H9 (cell line): ENCODE data around the gene FXYD2. TPM values are rescaled to one million over a fixed set of nuclear protein-coding genes. Genes with fewer than 3 reads are reported as not detected.

Source experiments
- DNase-seq: peaks from one replicate; pipeline ENCODE4 v3.0.0-alpha.2; 2017
- H2AFZ ChIP-seq: one replicate; pipeline ENCODE4 v1.6.1; 2013; ENCODE audit warnings: mild to moderate bottlenecking, low read length, control low read depth, moderate library complexity
- H2AK5ac ChIP-seq: 2 replicates; pipeline ENCODE4 v1.6.1; 2013; ENCODE audit warnings: low read length, control low read depth, mixed read lengths; ENCODE audit not compliant: insufficient read length
- H2BK120ac ChIP-seq: one replicate; pipeline ENCODE4 v1.6.1; 2013; ENCODE audit warnings: low read depth, mild to moderate bottlenecking, low read length, control low read depth, inconsistent platforms; ENCODE audit not compliant: poor library complexity, severe bottlenecking
- H2BK12ac ChIP-seq: 2 replicates; pipeline ENCODE4 v1.6.1; 2013; ENCODE audit warnings: low read length, control low read depth, mixed read lengths, low read depth; ENCODE audit not compliant: insufficient read length
- H2BK15ac ChIP-seq: 2 replicates; pipeline ENCODE4 v1.6.1; 2013; ENCODE audit warnings: low read depth, low read length, control low read depth
- H2BK20ac ChIP-seq: one replicate; pipeline ENCODE4 v1.6.1; 2013; ENCODE audit warnings: low read depth, mild to moderate bottlenecking, low read length, control low read depth, inconsistent platforms; ENCODE audit not compliant: poor library complexity, severe bottlenecking
- H2BK5ac ChIP-seq: 2 replicates; pipeline ENCODE4 v1.6.1; 2013; ENCODE audit warnings: low read length, control low read depth, mixed read lengths; ENCODE audit not compliant: insufficient read length
- H3K14ac ChIP-seq: 2 replicates; pipeline ENCODE4 v1.6.1; 2013; ENCODE audit warnings: low read length, control low read depth; ENCODE audit not compliant: insufficient read depth
- H3K18ac ChIP-seq: 2 replicates; pipeline ENCODE4 v1.6.1; 2013; ENCODE audit warnings: low read depth, mild to moderate bottlenecking, mixed read lengths, low read length, control low read depth; ENCODE audit not compliant: insufficient read length
- H3K23ac ChIP-seq: 2 replicates; pipeline ENCODE4 v1.6.1; 2013; ENCODE audit warnings: low read length, control low read depth, mixed read lengths, low read depth; ENCODE audit not compliant: insufficient read length
- H3K23me2 ChIP-seq: 2 replicates; pipeline ENCODE4 v1.6.1; 2013; ENCODE audit warnings: low read depth, mild to moderate bottlenecking, mixed read lengths, low read length, control low read depth; ENCODE audit not compliant: insufficient read length, poor library complexity, severe bottlenecking
- H3K27ac ChIP-seq: 2 replicates; pipeline ENCODE4 v1.5.1; 2013; ENCODE audit warnings: low read length, control low read depth, mixed read lengths, low read depth; ENCODE audit not compliant: insufficient read length
- H3K27me3 ChIP-seq: 2 replicates; pipeline ENCODE4 v1.6.1; 2013; ENCODE audit warnings: low read length, control low read depth, inconsistent platforms; ENCODE audit not compliant: insufficient read depth
- H3K4ac ChIP-seq: 2 replicates; pipeline ENCODE4 v1.6.1; 2013; ENCODE audit warnings: low read depth, mild to moderate bottlenecking, control low read depth, inconsistent platforms, low read length, moderate library complexity
- H3K4me1 ChIP-seq: 2 replicates; pipeline ENCODE4 v1.6.1; 2013; ENCODE audit warnings: low read length, control low read depth, inconsistent platforms; ENCODE audit not compliant: insufficient read depth
- H3K4me2 ChIP-seq: 2 replicates; pipeline ENCODE4 v1.6.1; 2013; ENCODE audit warnings: low read length, control low read depth, mixed read lengths; ENCODE audit not compliant: insufficient read length, insufficient read depth
- H3K56ac ChIP-seq: 2 replicates; pipeline ENCODE4 v1.6.1; 2013; ENCODE audit warnings: low read depth, mild to moderate bottlenecking, mixed read lengths, low read length, control low read depth; ENCODE audit not compliant: insufficient read length
- H3K79me1 ChIP-seq: 2 replicates; pipeline ENCODE4 v1.6.1; 2013; ENCODE audit warnings: low read depth, mild to moderate bottlenecking, moderate library complexity, low read length, control low read depth, inconsistent platforms; ENCODE audit not compliant: insufficient read depth, poor library complexity, severe bottlenecking
- H3K79me2 ChIP-seq: 2 replicates; pipeline ENCODE4 v1.6.1; 2013; ENCODE audit warnings: low read length, control low read depth, inconsistent platforms; ENCODE audit not compliant: insufficient read depth
- H3K9ac ChIP-seq: 2 replicates; pipeline ENCODE4 v1.6.1; 2013; ENCODE audit warnings: low read length, control low read depth, mixed read lengths; ENCODE audit not compliant: insufficient read length; ENCODE audit errors: extremely low read depth
- H3K9me3 ChIP-seq: one replicate; pipeline ENCODE4 v1.6.1; 2013; ENCODE audit warnings: low read depth, low read length, inconsistent platforms; ENCODE audit not compliant: control insufficient read depth
- H3T11ph ChIP-seq: one replicate; pipeline ENCODE4 v1.6.1; 2013; ENCODE audit warnings: mild to moderate bottlenecking, low read length, control low read depth, inconsistent platforms
- H4K20me1 ChIP-seq: one replicate; pipeline ENCODE4 v1.6.1; 2013; ENCODE audit not compliant: control insufficient read depth, insufficient read length, insufficient read depth
- H4K5ac ChIP-seq: 2 replicates; pipeline ENCODE4 v1.6.1; 2013; ENCODE audit warnings: low read depth, mild to moderate bottlenecking, mixed read lengths, low read length, control low read depth; ENCODE audit not compliant: insufficient read length
- H4K8ac ChIP-seq: replicated peaks from 2 replicates; pipeline ENCODE4 v1.6.1; 2013; ENCODE audit warnings: low read length, control low read depth, mixed read lengths, low read depth; ENCODE audit not compliant: insufficient read length
- H4K91ac ChIP-seq: 2 replicates; pipeline ENCODE4 v1.6.1; 2013; ENCODE audit warnings: low read depth, mild to moderate bottlenecking, moderate library complexity, mixed read lengths, low read length, control low read depth; ENCODE audit not compliant: insufficient read length
- H3K27ac Mint-ChIP-seq, 3 experiments: 2 replicates in 2 of 3; 3 replicates in 1 of 3; pipeline ENCODE4 v1.8.0; 2020 to 2021; ENCODE audit warnings: mixed read lengths in 3 of 3, mild to moderate bottlenecking in 1 of 3, moderate library complexity in 1 of 3
- H3K27me3 Mint-ChIP-seq: 2 replicates; pipeline ENCODE4 v1.8.0; 2021; ENCODE audit warnings: low read depth, mild to moderate bottlenecking, moderate library complexity, mixed read lengths
- H3K36me3 Mint-ChIP-seq, 3 experiments: 2 replicates in 2 of 3; 3 replicates in 1 of 3; pipeline ENCODE4 v1.8.0; 2020 to 2021; ENCODE audit warnings: low read depth in 3 of 3, mixed read lengths in 3 of 3; ENCODE audit not compliant: insufficient read depth in 1 of 3
- H3K4me1 Mint-ChIP-seq, 2 experiments: 2 replicates each; pipeline ENCODE4 v1.8.0; 2020; ENCODE audit warnings: mixed read lengths in 2 of 2
- H3K4me3 Mint-ChIP-seq, 2 experiments: 2 replicates in 1 of 2; 3 replicates in 1 of 2; pipeline ENCODE4 v1.8.0; 2020 to 2021; ENCODE audit warnings: mild to moderate bottlenecking in 2 of 2, mixed read lengths in 2 of 2, moderate library complexity in 1 of 2
- H3K9me3 Mint-ChIP-seq, 2 experiments: 2 replicates in 1 of 2; 3 replicates in 1 of 2; pipeline ENCODE4 v1.8.0; 2020; ENCODE audit warnings: mild to moderate bottlenecking in 2 of 2, mixed read lengths in 2 of 2, moderate library complexity in 1 of 2
- CTCF ChIP-seq: fragments of 200-600 bp; sonication (generic); conservative IDR thresholded peaks from 3 replicates; pipeline ENCODE4 v1.8.0; 2021; ENCODE audit warnings: antibody characterized with exemption, mild to moderate bottlenecking
- WGBS: extraction: QIAGEN DNeasy Blood & Tissue Kit; methylation state at CpG from one replicate; pipeline ENCODE4 v1.1.7; 2013; ENCODE audit warnings: missing lambda C conversion rate, low lambda C conversion rate, mixed read lengths; ENCODE audit not compliant: insufficient read length; ENCODE audit errors: extremely low coverage; 5-methylcytosine and 5-hydroxymethylcytosine counted together
- total RNA-seq: library from RNA; stranded (reverse); gene quantifications from 2 replicates; pipeline ENCODE4 v1.2.1, GENCODE V29; 2021

The FXYD2 gene
- total RNA-seq, 1 experiment from 2014 or later = 0.79 TPM

GRCh38 chr11:117794135-117794534 is 30.4 kb downstream of the FXYD2 start:
- H3K79me2 ChIP-seq = no peaks in the 10 kb centered on the region
- H3K9me3 Mint-ChIP-seq = no peaks in the 10 kb centered on the region
- no peak overlapping the region for H4K8ac ChIP-seq
- no peak overlapping the region for H4K5ac ChIP-seq
- H3K9ac ChIP-seq = no peak overlapping the region
- H2BK12ac ChIP-seq = no peak overlapping the region
- H2BK15ac ChIP-seq = no peak overlapping the region
- no peak overlapping the region for H2BK5ac ChIP-seq
- H3K4me3 Mint-ChIP-seq = no peak overlapping the region
- H2BK20ac ChIP-seq = no peak overlapping the region
- H3K27me3 Mint-ChIP-seq = peaks cover 84% of the 10 kb centered on the region
- peaks cover 30% of the 10 kb centered on the region for H3K27me3 ChIP-seq
- H2AFZ ChIP-seq = no peak overlapping the region
- peaks cover 9 to 21% of the 10 kb centered on the region in 2 experiments for H3K4me1 Mint-ChIP-seq
- H3K23ac ChIP-seq = no peak overlapping the region
- H3K4me2 ChIP-seq = no peak overlapping the region
- H3K56ac ChIP-seq = no peak overlapping the region
- no peak overlapping the region for H3K18ac ChIP-seq
- H2AK5ac ChIP-seq = no peak overlapping the region
- H3T11ph ChIP-seq = no peak overlapping the region
- no peak overlapping the region for H2BK120ac ChIP-seq
- H3K27ac ChIP-seq = no peak overlapping the region
- no peaks in the 10 kb centered on the region for H3K79me1 ChIP-seq
- H3K23me2 ChIP-seq = peaks cover 21% of the 10 kb centered on the region
- H4K20me1 ChIP-seq = peaks cover 2% of the 10 kb centered on the region
- no peak overlapping the region for H4K91ac ChIP-seq
- H3K9me3 ChIP-seq = no peaks in the 10 kb centered on the region
- H3K4me1 ChIP-seq = no peaks in the 10 kb centered on the region
- H3K14ac ChIP-seq = no peak overlapping the region
- DNase-seq = no peak
- no peak for TF ChIP-seq CTCF
- no peaks in the 10 kb centered on the region for H3K36me3 Mint-ChIP-seq
- WGBS = no CpG with 5 or more reads among the region's 10 CpGs
- H3K27ac Mint-ChIP-seq = no peak overlapping the region
- H3K4ac ChIP-seq = no peak overlapping the region
